Measurements from ENCODE around the gene ZNF669.

Gene ZNF669

GRCh38 chr1:247089616-247090375 lies 14.4 kb downstream of the ZNF669 start:
- ATAC-seq = no peak
- TF ChIP-seq ARNTL (CRISPR knock-in tag; IDR thresholded peaks at IDR 0.05; ENCODE audit: borderline replicate concordance, low read depth) (no peak), PPARA (CRISPR knock-in tag; IDR thresholded peaks at IDR 0.05; ENCODE audit: borderline replicate concordance) (no peak), ZFP3 (CRISPR knock-in tag; IDR thresholded peaks at IDR 0.05) (no peak), BACH2 (CRISPR knock-in tag; IDR thresholded peaks at IDR 0.05; ENCODE audit: borderline replicate concordance) (no peak), ZFP30 (CRISPR knock-in tag; IDR thresholded peaks at IDR 0.05) (no peak), SNAI2 (CRISPR knock-in tag; IDR thresholded peaks at IDR 0.05) (no peak), ZNF70 (CRISPR knock-in tag; IDR thresholded peaks at IDR 0.05) (no peak), ESRRG (CRISPR knock-in tag; IDR thresholded peaks at IDR 0.05) (no peak), PATZ1 (CRISPR knock-in tag; IDR thresholded peaks at IDR 0.05; ENCODE audit: borderline replicate concordance) (no peak), CREB5 (CRISPR knock-in tag; IDR thresholded peaks at IDR 0.05; ENCODE audit: low read depth) (no peak), TOX (CRISPR knock-in tag; IDR thresholded peaks at IDR 0.05; ENCODE audit: borderline replicate concordance) (no peak), TSHZ2 (CRISPR knock-in tag; IDR thresholded peaks at IDR 0.05) (no peak), ZC3H10 (CRISPR knock-in tag; IDR thresholded peaks at IDR 0.05) (no peak), ISL1 (CRISPR knock-in tag; IDR thresholded peaks at IDR 0.05) (no peak), TCF4 (CRISPR knock-in tag; IDR thresholded peaks at IDR 0.05; ENCODE audit: borderline replicate concordance) (no peak), RARB (CRISPR knock-in tag; IDR thresholded peaks at IDR 0.05) (no peak), GLIS3 (CRISPR knock-in tag; IDR thresholded peaks at IDR 0.05) (no peak)

- no peak for TF ChIP-seq ZFP30 (CRISPR knock-in tag; IDR thresholded peaks at IDR 0.05)
- no peak for TF ChIP-seq CREB5 (CRISPR knock-in tag; IDR thresholded peaks at IDR 0.05; ENCODE audit: low read depth)
- TF ChIP-seq SNAI2 (CRISPR knock-in tag; IDR thresholded peaks at IDR 0.05) = no peak
- no peak for TF ChIP-seq ZC3H10 (CRISPR knock-in tag; IDR thresholded peaks at IDR 0.05)
- TF ChIP-seq ZNF565 (CRISPR knock-in tag; conservative IDR thresholded peaks at IDR 0.05; ENCODE audit: low read depth) = no peak
- no peak for TF ChIP-seq CSRNP3 (CRISPR knock-in tag; IDR thresholded peaks at IDR 0.05)
- TF ChIP-seq GLIS3 (CRISPR knock-in tag; IDR thresholded peaks at IDR 0.05) = no peak
- no peak for TF ChIP-seq ZNF70 (CRISPR knock-in tag; IDR thresholded peaks at IDR 0.05)
- TF ChIP-seq ARNTL (CRISPR knock-in tag; IDR thresholded peaks at IDR 0.05; ENCODE audit: borderline replicate concordance, low read depth) = no peak
- no peak for TF ChIP-seq ESRRG (CRISPR knock-in tag; IDR thresholded peaks at IDR 0.05)
- TF ChIP-seq PATZ1 (CRISPR knock-in tag; IDR thresholded peaks at IDR 0.05; ENCODE audit: borderline replicate concordance) = no peak
- no peak for TF ChIP-seq ISL1 (CRISPR knock-in tag; IDR thresholded peaks at IDR 0.05)
- no peak for TF ChIP-seq TOX (CRISPR knock-in tag; IDR thresholded peaks at IDR 0.05; ENCODE audit: borderline replicate concordance)
- TF ChIP-seq POU6F1 (CRISPR knock-in tag; IDR thresholded peaks at IDR 0.05; ENCODE audit: borderline replicate concordance, low read depth) = no peak
- TF ChIP-seq ZNF8 (CRISPR knock-in tag; IDR thresholded peaks at IDR 0.05) = no peak
- TF ChIP-seq TSHZ2 (CRISPR knock-in tag; IDR thresholded peaks at IDR 0.05) = no peak
- no peak for TF ChIP-seq RARB (CRISPR knock-in tag; IDR thresholded peaks at IDR 0.05)
- TF ChIP-seq CSDC2 (CRISPR knock-in tag; IDR thresholded peaks at IDR 0.05) = no peak
- TF ChIP-seq BACH2 (CRISPR knock-in tag; IDR thresholded peaks at IDR 0.05; ENCODE audit: borderline replicate concordance) = no peak
- ATAC-seq = no peak
Measured at GRCh38 chr1:247088967-247089366, 15.2 kb downstream of the ZNF669 start.
